HUES6 (cell line): ENCODE data around the gene TSEN54.

Source experiments
- H3K27ac ChIP-seq: 2 replicates; pipeline ENCODE4 v1.7.0; 2013; ENCODE audit warnings: low read depth, mild to moderate bottlenecking, low read length, inconsistent platforms
- H3K27me3 ChIP-seq: 2 replicates; pipeline ENCODE4 v1.6.1; 2013; ENCODE audit warnings: low read length; ENCODE audit not compliant: control insufficient read depth, insufficient read depth
- H3K36me3 ChIP-seq: 2 replicates; pipeline ENCODE4 v1.6.1; 2013; ENCODE audit warnings: low read length; ENCODE audit not compliant: control insufficient read depth, insufficient read depth
- H3K4me1 ChIP-seq: 2 replicates; pipeline ENCODE4 v1.6.1; 2013; ENCODE audit warnings: low read length; ENCODE audit not compliant: control insufficient read depth, insufficient read depth
- H3K4me3 ChIP-seq: 2 replicates; pipeline ENCODE4 v1.5.1; 2013; ENCODE audit warnings: low read depth, low read length
- H3K9ac ChIP-seq: one replicate; pipeline ENCODE4 v1.6.1; 2013; ENCODE audit warnings: mild to moderate bottlenecking, low read length
- H3K9me3 ChIP-seq: 2 replicates; pipeline ENCODE4 v1.6.1; 2013; ENCODE audit warnings: low read depth, low read length; ENCODE audit not compliant: control insufficient read depth, insufficient read depth

TSEN54 gene

GRCh38 chr17:75563063-75563758 is 46.9 kb downstream of the TSEN54 start:
- peaks cover 31% of the 10 kb centered on the region for H3K36me3 ChIP-seq
- H3K27me3 ChIP-seq: no peaks in the 10 kb centered on the region
- peaks cover 5% of the 10 kb centered on the region; the same call in 1 of the 2 replicates for H3K4me1 ChIP-seq
- H3K9ac ChIP-seq: no peak overlapping the region
- no peak overlapping the region for H3K4me3 ChIP-seq
- no peaks in the 10 kb centered on the region for H3K9me3 ChIP-seq
- H3K27ac ChIP-seq: no peak overlapping the region

GRCh38 chr17:75564195-75564594 is 47.9 kb downstream of the TSEN54 start:
- Histone ChIP-seq H3K27ac (no peak overlapping the region), H3K36me3 (peaks cover 32% of the 10 kb centered on the region), H3K9me3 (no peaks in the 10 kb centered on the region), H3K27me3 (no peaks in the 10 kb centered on the region), H3K9ac (no peak overlapping the region), H3K4me1 (peaks cover 5% of the 10 kb centered on the region; the same call in 1 of the 2 replicates), H3K4me3 (no peak overlapping the region)

- Histone ChIP-seq H3K4me3 (no peak overlapping the region), H3K4me1 (peaks cover 5% of the 10 kb centered on the region; the same call in 1 of the 2 replicates), H3K27ac (no peak overlapping the region), H3K9ac (no peak overlapping the region), H3K9me3 (no peaks in the 10 kb centered on the region), H3K36me3 (peaks cover 36% of the 10 kb centered on the region), H3K27me3 (no peaks in the 10 kb centered on the region)
Measured at GRCh38 chr17:75565066-75565465, 48.7 kb downstream of the TSEN54 start.

- H3K9ac ChIP-seq: no peak overlapping the region
- no peak overlapping the region for H3K27ac ChIP-seq
- H3K36me3 ChIP-seq: peaks cover 41% of the 10 kb centered on the region
- peaks cover 5% of the 10 kb centered on the region; the same call in 1 of the 2 replicates for H3K4me1 ChIP-seq
- no peak overlapping the region for H3K4me3 ChIP-seq
- H3K9me3 ChIP-seq: no peaks in the 10 kb centered on the region
- no peaks in the 10 kb centered on the region for H3K27me3 ChIP-seq
Measured at GRCh38 chr17:75565618-75566017, 49.3 kb downstream of the TSEN54 start.

GRCh38 chr17:75566416-75566815 is 50.1 kb downstream of the TSEN54 start:
- Histone ChIP-seq H3K27me3 (no peaks in the 10 kb centered on the region), H3K9ac (no peak overlapping the region), H3K36me3 (peaks cover 44% of the 10 kb centered on the region), H3K9me3 (no peaks in the 10 kb centered on the region), H3K4me1 (peaks cover 5% of the 10 kb centered on the region; the same call in 1 of the 2 replicates), H3K4me3 (no peak overlapping the region), H3K27ac (no peak overlapping the region)

GRCh38 chr17:75566834-75567233 is 50.5 kb downstream of the TSEN54 start:
- Histone ChIP-seq H3K4me1 (peaks cover 5% of the 10 kb centered on the region; the same call in 1 of the 2 replicates), H3K27ac (no peak overlapping the region), H3K36me3 (peaks cover 48% of the 10 kb centered on the region), H3K9me3 (no peaks in the 10 kb centered on the region), H3K27me3 (no peaks in the 10 kb centered on the region), H3K4me3 (no peak overlapping the region), H3K9ac (no peak overlapping the region)

- no peak overlapping the region for H3K4me3 ChIP-seq
- no peak overlapping the region for H3K9ac ChIP-seq
- H3K4me1 ChIP-seq: peaks cover 5% of the 10 kb centered on the region; the same call in 1 of the 2 replicates
- H3K27me3 ChIP-seq: no peaks in the 10 kb centered on the region
- H3K27ac ChIP-seq: no peak overlapping the region
- peaks cover 46% of the 10 kb centered on the region for H3K36me3 ChIP-seq
- H3K9me3 ChIP-seq: no peaks in the 10 kb centered on the region
Measured at GRCh38 chr17:75568412-75569255, 52.3 kb downstream of the TSEN54 start.

- H3K9ac ChIP-seq: no peak overlapping the region
- no peak overlapping the region for H3K27ac ChIP-seq
- no peaks in the 10 kb centered on the region for H3K27me3 ChIP-seq
- H3K36me3 ChIP-seq: peaks cover 37% of the 10 kb centered on the region
- no peak overlapping the region for H3K4me3 ChIP-seq
- no peaks in the 10 kb centered on the region for H3K9me3 ChIP-seq
- peaks cover 1% of the 10 kb centered on the region; the same call in 1 of the 2 replicates for H3K4me1 ChIP-seq
Measured at GRCh38 chr17:75570034-75570676, 53.8 kb downstream of the TSEN54 start.

GRCh38 chr17:75570772-75571171 is 54.4 kb downstream of the TSEN54 start:
- Histone ChIP-seq H3K4me1 (no peaks in the 10 kb centered on the region), H3K36me3 (peaks cover 31% of the 10 kb centered on the region), H3K27me3 (no peaks in the 10 kb centered on the region), H3K9me3 (no peaks in the 10 kb centered on the region), H3K9ac (no peak overlapping the region), H3K27ac (no peak overlapping the region), H3K4me3 (no peak overlapping the region)

- Histone ChIP-seq H3K27ac (no peak overlapping the region), H3K4me1 (no peaks in the 10 kb centered on the region), H3K9ac (no peak overlapping the region), H3K4me3 (no peak overlapping the region), H3K36me3 (peaks cover 29% of the 10 kb centered on the region), H3K27me3 (no peaks in the 10 kb centered on the region), H3K9me3 (no peaks in the 10 kb centered on the region)
Measured at GRCh38 chr17:75571197-75571884, 55.0 kb downstream of the TSEN54 start.
